GM23248 (cell line): ENCODE measurements around the gene CGNL1.

Experiments
- EZH2 ChIP-seq: fragments of 200-600 bp; sonication (generic); IDR thresholded peaks from 2 replicates; pipeline ENCODE4 v1.6.1; 2018; ENCODE audit warnings: antibody characterized with exemption, mild to moderate bottlenecking; ENCODE audit not compliant: insufficient read depth, poor library complexity, severe bottlenecking
- EZH2phosphoT487 ChIP-seq: fragments of 200-600 bp; sonication (generic); IDR thresholded peaks from 2 replicates; pipeline ENCODE4 v1.6.1; 2018; ENCODE audit warnings: antibody characterized with exemption, moderate library complexity, mild to moderate bottlenecking, low read depth; ENCODE audit not compliant: insufficient read depth

DNA sequence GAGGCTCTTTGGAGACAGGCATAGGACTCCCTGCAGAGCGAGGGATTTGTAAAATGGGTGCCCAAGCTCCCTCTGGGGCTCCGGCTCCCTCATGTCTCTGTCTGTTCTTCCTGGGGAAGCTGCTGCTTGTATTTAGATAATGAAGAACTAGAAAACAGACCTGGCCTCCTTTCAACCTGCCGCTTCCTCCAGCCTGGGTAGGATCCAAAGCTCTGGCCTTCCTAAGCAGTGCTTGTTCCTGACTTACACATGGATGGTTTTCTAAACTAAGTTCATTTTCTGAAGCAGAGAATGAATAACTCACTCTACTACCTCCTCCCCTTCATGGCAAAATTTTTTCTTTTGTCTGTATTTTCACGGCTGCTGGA is 178.5 kb downstream of the CGNL1 start:
- no peak for TF ChIP-seq EZH2phosphoT487
- no peak for TF ChIP-seq EZH2
